ENCODE data around the gene NAA40. TPM values are rescaled to one million over a fixed set of nuclear protein-coding genes. Genes with fewer than 3 reads are reported as not detected.

NAA40 gene
- total and polyA plus RNA-seq, 2 of the 4 experiments (the other 2 are of a cell fraction), result 15.2 to 24.7 TPM

DNA sequence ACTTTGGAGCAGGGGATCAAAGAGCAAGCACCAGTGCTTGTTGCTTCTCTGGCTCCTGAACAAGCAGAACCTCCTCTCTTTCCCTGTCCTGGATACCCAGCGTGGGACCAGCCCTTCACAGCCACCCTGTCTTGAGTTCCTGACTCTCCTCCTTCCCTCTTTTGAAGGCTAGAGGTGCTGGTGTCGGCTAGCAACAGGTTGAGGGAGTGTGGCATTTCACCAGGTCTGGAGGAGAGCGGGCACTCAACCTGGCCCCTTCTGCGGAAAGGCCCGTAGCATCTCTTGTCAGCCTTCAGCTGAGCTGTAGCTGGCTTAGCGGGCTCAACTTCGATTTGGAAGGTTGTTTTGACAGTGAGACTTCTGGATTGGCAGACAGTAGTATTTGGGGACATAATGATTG is 48.4 kb upstream of the NAA40 start:
- Histone ChIP-seq H2BK5ac (ENCODE audit: low read depth, low read length, poor library complexity, severe bottlenecking) (no peak overlapping the region), H3K9me3 (ENCODE audit: control insufficient read depth, insufficient read depth, low read length) (no peaks in the 10 kb centered on the region), H3K4me1 (ENCODE audit: control insufficient read depth, insufficient read depth, low read length) (peaks cover 8% of the 10 kb centered on the region), H3K9ac (ENCODE audit: low read depth, low read length) (no peak overlapping the region), H3K56ac (ENCODE audit: extremely low read depth, insufficient read depth, low read length) (no peak overlapping the region), H3K18ac (ENCODE audit: low read depth, low read length) (no peak overlapping the region), H3K27ac (ENCODE audit: insufficient read depth, low read length) (no peak overlapping the region), H2BK120ac (ENCODE audit: low read depth, low read length) (no peak overlapping the region), H4K20me1 (ENCODE audit: insufficient read depth, low read length) (peaks cover 81% of the 10 kb centered on the region), H3K14ac (replicated peaks; ENCODE audit: low read depth, low read length) (no peak overlapping the region), H3K9me1 (ENCODE audit: insufficient read depth, low read length) (peaks cover 37% of the 10 kb centered on the region), H3K23ac (ENCODE audit: low read depth, low read length) (no peak overlapping the region), H3K27me3 (ENCODE audit: control insufficient read depth, insufficient read depth, low read length) (no peaks in the 10 kb centered on the region), H4K5ac (ENCODE audit: low read depth, low read length) (no peak overlapping the region), H2AFZ (replicated peaks; ENCODE audit: low read length, poor library complexity) (no peak overlapping the region), H2BK20ac (ENCODE audit: low read depth, low read length) (no peak overlapping the region), H4K91ac (ENCODE audit: insufficient read depth, low read depth, low read length) (no peak overlapping the region), H2AK9ac (replicated peaks; ENCODE audit: low read depth, low read length, poor library complexity) (no peak overlapping the region), H3K4me2 (ENCODE audit: low read depth, low read length) (no peak overlapping the region), H2AK5ac (ENCODE audit: low read depth, low read length) (no peak overlapping the region), H3K36me3 (ENCODE audit: control insufficient read depth, insufficient read depth, low read length) (peaks cover 7% of the 10 kb centered on the region; the same call in 1 of the 2 replicates), H3K4me3 (ENCODE audit: insufficient read depth, low read depth, low read length) (no peak overlapping the region), H3K4ac (ENCODE audit: low read depth, low read length) (no peak overlapping the region), H4K8ac (ENCODE audit: low read depth in 2 of 2, low read length in 2 of 2) (no peak overlapping the region), H3K79me1 (ENCODE audit: low read depth in 1 of 2, low read length in 2 of 2) (peaks cover 42 to 86% of the 10 kb centered on the region in 2 experiments), H2BK15ac (ENCODE audit: low read depth, low read length) (no peak overlapping the region)
- intact Hi-C loops (cut with micrococcal nuclease) (no loop called here), dilution Hi-C loops (cut with HindIII; ENCODE audit: low sequenced_read_pairs, unreplicated experiment) (no loop called here), in situ Hi-C loops (cut with MboI; ENCODE audit: low sequenced_read_pairs) (no loop called here)
- ChIA-PET POLR2A (ENCODE audit: unreplicated experiment) (no interaction called here), CTCF (interaction anchor here (1.4 kb wide), 1 partner anchor 27 kb away, joined by 3 read pairs; the partner anchor contains the start of gene RCOR2)
- no TSS peak for BruUV-seq (replicated peaks)
- ATAC-seq (ENCODE audit: low read depth), result no peak
- no peak for TF ChIP-seq NFE2L2 (IDR thresholded peaks at IDR 0.05; ENCODE audit: low read depth, low read length)
- no peak for TF ChIP-seq POLR2A (IDR thresholded peaks at IDR 0.05; ENCODE audit: low read depth, low read length)
- no peak for TF ChIP-seq CHD1 (IDR thresholded peaks at IDR 0.05; ENCODE audit: low read depth, low read length)
- TF ChIP-seq FOS (IDR thresholded peaks at IDR 0.05; ENCODE audit: low read depth, low read length), result no peak
- TF ChIP-seq, protein P1, sequence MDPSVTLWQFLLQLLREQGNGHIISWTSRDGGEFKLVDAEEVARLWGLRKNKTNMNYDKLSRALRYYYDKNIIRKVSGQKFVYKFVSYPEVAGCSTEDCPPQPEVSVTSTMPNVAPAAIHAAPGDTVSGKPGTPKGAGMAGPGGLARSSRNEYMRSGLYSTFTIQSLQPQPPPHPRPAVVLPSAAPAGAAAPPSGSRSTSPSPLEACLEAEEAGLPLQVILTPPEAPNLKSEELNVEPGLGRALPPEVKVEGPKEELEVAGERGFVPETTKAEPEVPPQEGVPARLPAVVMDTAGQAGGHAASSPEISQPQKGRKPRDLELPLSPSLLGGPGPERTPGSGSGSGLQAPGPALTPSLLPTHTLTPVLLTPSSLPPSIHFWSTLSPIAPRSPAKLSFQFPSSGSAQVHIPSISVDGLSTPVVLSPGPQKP (IDR thresholded peaks at IDR 0.05; ENCODE audit: borderline replicate concordance, low read depth, low read length), result no peak
- TF ChIP-seq RFX5 (IDR thresholded peaks at IDR 0.05; ENCODE audit: low read depth, low read length), result no peak
- no peak for TF ChIP-seq MAFK (IDR thresholded peaks at IDR 0.05; ENCODE audit: low read depth, low read length)
- no peak for TF ChIP-seq CEBPB (IDR thresholded peaks at IDR 0.05; ENCODE audit: low read depth, low read length)
- TF ChIP-seq, protein P2, sequence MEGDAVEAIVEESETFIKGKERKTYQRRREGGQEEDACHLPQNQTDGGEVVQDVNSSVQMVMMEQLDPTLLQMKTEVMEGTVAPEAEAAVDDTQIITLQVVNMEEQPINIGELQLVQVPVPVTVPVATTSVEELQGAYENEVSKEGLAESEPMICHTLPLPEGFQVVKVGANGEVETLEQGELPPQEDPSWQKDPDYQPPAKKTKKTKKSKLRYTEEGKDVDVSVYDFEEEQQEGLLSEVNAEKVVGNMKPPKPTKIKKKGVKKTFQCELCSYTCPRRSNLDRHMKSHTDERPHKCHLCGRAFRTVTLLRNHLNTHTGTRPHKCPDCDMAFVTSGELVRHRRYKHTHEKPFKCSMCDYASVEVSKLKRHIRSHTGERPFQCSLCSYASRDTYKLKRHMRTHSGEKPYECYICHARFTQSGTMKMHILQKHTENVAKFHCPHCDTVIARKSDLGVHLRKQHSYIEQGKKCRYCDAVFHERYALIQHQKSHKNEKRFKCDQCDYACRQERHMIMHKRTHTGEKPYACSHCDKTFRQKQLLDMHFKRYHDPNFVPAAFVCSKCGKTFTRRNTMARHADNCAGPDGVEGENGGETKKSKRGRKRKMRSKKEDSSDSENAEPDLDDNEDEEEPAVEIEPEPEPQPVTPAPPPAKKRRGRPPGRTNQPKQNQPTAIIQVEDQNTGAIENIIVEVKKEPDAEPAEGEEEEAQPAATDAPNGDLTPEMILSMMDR (conservative IDR thresholded peaks at IDR 0.05; ENCODE audit: low read depth, low read length), result no peak
- WGBS, 2 experiments (ENCODE audit: extremely low coverage in 2 of 2, insufficient read length in 1 of 2), result 83% methylated on average over 3 of the region's 7 CpGs; no CpG with 5 or more reads in 1 of the 2 experiments
- DNase-seq, result no peak
